ENCODE data around the gene LMBRD2. TPM values are rescaled to one million over a fixed set of nuclear protein-coding genes. Genes with fewer than 3 reads are reported as not detected.

LMBRD2 gene
- polyA plus RNA-seq, 1 donor (not counting 4 experiments of a cell fraction or from before 2014, with no cell fraction given), result 4.7 TPM

- Histone ChIP-seq H3K4me1 (ENCODE audit: control insufficient read depth, extremely low read depth, insufficient read depth, low read length) (no peaks in the 10 kb centered on the region), H3K27me3 (ENCODE audit: control insufficient read depth, extremely low read depth, insufficient read depth, low read length) (no peaks in the 10 kb centered on the region), H3K4me3 (ENCODE audit: control insufficient read depth in 2 of 3, extremely low read depth in 1 of 3, insufficient read depth in 2 of 3, low read depth in 1 of 3, low read length in 3 of 3) (no peak overlapping the region), H3K9me1 (ENCODE audit: control insufficient read depth, extremely low read depth, insufficient read depth, low read length) (no peaks in the 10 kb centered on the region), H3K27ac (ENCODE audit: control insufficient read depth, insufficient read depth, low read length) (no peak overlapping the region), H3K9ac (ENCODE audit: control insufficient read depth, extremely low read depth, insufficient read depth, low read length) (no peak overlapping the region), H3K79me2 (ENCODE audit: control insufficient read depth, insufficient read depth, low read length) (peaks cover 2% of the 10 kb centered on the region), H3K4me2 (ENCODE audit: control insufficient read depth, extremely low read depth, insufficient read depth, low read depth, low read length) (no peak overlapping the region), H3K36me3 (ENCODE audit: control insufficient read depth in 2 of 2, extremely low read depth in 1 of 2, insufficient read depth in 2 of 2, low read length in 2 of 2) (peaks cover 37 to 43% of the 10 kb centered on the region in 2 experiments), H3K9me3 (ENCODE audit: control insufficient read depth, low read depth, low read length) (no peaks in the 10 kb centered on the region), H4K20me1 (ENCODE audit: control insufficient read depth, extremely low read depth, insufficient read depth, low read length) (no peaks in the 10 kb centered on the region), H2AFZ (ENCODE audit: control insufficient read depth, low read length) (no peak overlapping the region)
- no peak for FAIRE-seq
- dilution Hi-C loops (cut with MboI; ENCODE audit: extremely low pct_ligation_motif_present, low sequenced_read_pairs), result no loop called here
- TF ChIP-seq CTCF (optimal IDR thresholded peaks at IDR 0.05 in 1 of 3, IDR thresholded peaks at IDR 0.05 in 1 of 3, conservative IDR thresholded peaks at IDR 0.05 in 1 of 3; ENCODE audit: extremely low read depth in 1 of 3, insufficient read depth in 2 of 3, low read length in 3 of 3), result no peak
- no peak for TF ChIP-seq EZH2 (IDR thresholded peaks at IDR 0.05; ENCODE audit: low read length)
- DNase-seq (ENCODE audit: low read depth, low spot score), result no peak
Observed at GRCh38 chr5:36172599-36172998, 20.9 kb upstream of the LMBRD2 start.

- H3K36me3 ChIP-seq (ENCODE audit: control insufficient read depth in 2 of 2, extremely low read depth in 1 of 2, insufficient read depth in 2 of 2, low read length in 2 of 2), result peaks cover 36 to 41% of the 10 kb centered on the region in 2 experiments
- dilution Hi-C loops (cut with MboI; ENCODE audit: extremely low pct_ligation_motif_present, low sequenced_read_pairs), result no loop called here
- FAIRE-seq, result no peak
Observed at GRCh38 chr5:36170832-36171424, 19.2 kb upstream of the LMBRD2 start.

More at GRCh38 chr5:36170832-36171424, 19.2 kb upstream of the LMBRD2 start:
- DNase-seq (ENCODE audit: low read depth, low spot score), result no peak
- peaks cover 2% of the 10 kb centered on the region for H3K79me2 ChIP-seq (ENCODE audit: control insufficient read depth, insufficient read depth, low read length)
- H3K9me3 ChIP-seq (ENCODE audit: control insufficient read depth, low read depth, low read length), result no peaks in the 10 kb centered on the region
- no peak overlapping the region for H3K27ac ChIP-seq (ENCODE audit: control insufficient read depth, insufficient read depth, low read length)
- TF ChIP-seq EZH2 (IDR thresholded peaks at IDR 0.05; ENCODE audit: low read length), result no peak
- no peak for TF ChIP-seq CTCF (optimal IDR thresholded peaks at IDR 0.05 in 1 of 3, IDR thresholded peaks at IDR 0.05 in 1 of 3, conservative IDR thresholded peaks at IDR 0.05 in 1 of 3; ENCODE audit: extremely low read depth in 1 of 3, insufficient read depth in 2 of 3, low read length in 3 of 3)
- no peak overlapping the region for H3K9ac ChIP-seq (ENCODE audit: control insufficient read depth, extremely low read depth, insufficient read depth, low read length)
- no peak overlapping the region for H3K4me3 ChIP-seq (ENCODE audit: control insufficient read depth in 2 of 3, extremely low read depth in 1 of 3, insufficient read depth in 2 of 3, low read depth in 1 of 3, low read length in 3 of 3)
- no peaks in the 10 kb centered on the region for H3K4me1 ChIP-seq (ENCODE audit: control insufficient read depth, extremely low read depth, insufficient read depth, low read length)
- H3K9me1 ChIP-seq (ENCODE audit: control insufficient read depth, extremely low read depth, insufficient read depth, low read length), result no peaks in the 10 kb centered on the region
- no peak overlapping the region for H3K4me2 ChIP-seq (ENCODE audit: control insufficient read depth, extremely low read depth, insufficient read depth, low read depth, low read length)
- no peaks in the 10 kb centered on the region for H4K20me1 ChIP-seq (ENCODE audit: control insufficient read depth, extremely low read depth, insufficient read depth, low read length)
- H2AFZ ChIP-seq (ENCODE audit: control insufficient read depth, low read length), result no peak overlapping the region
- H3K27me3 ChIP-seq (ENCODE audit: control insufficient read depth, extremely low read depth, insufficient read depth, low read length), result no peaks in the 10 kb centered on the region

Measured in keratinocyte (primary cell).